ENCODE data around the gene OPCML. TPM values are rescaled to one million over a fixed set of nuclear protein-coding genes. Genes with fewer than 3 reads are reported as not detected.

The OPCML gene
- total RNA-seq, 1 donor from 2014 or later, result not detected

DNA sequence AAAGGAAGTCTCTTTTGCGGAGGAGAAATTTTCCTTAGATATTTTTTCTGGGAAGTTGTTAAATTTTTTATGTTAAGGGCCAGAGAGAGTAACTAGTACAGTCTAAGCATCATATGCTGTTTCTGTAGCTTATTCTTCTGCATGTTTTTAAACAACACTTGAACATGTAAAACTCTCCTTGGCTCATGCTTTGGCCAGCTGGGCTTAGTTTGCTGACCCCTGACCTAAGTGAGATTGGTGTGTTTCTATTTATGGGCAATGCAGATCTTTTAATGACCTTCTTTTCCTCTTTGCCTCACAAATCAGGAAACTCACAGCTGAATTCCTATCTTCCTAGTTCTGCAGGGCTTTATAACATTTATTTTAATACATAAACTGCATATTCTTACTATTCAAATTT is 942.5 kb downstream of the OPCML start:
- DNase-seq (no peak), ATAC-seq (ENCODE audit: low read depth) (no peak)
- no peaks in the 10 kb centered on the region for H3K4me1 Mint-ChIP-seq
- intact Hi-C loops (cut with micrococcal nuclease), result no loop called here
- H3K27me3 Mint-ChIP-seq, result no peaks in the 10 kb centered on the region
- no peak overlapping the region for H3K27ac Mint-ChIP-seq
- no peak overlapping the region for H3K4me3 Mint-ChIP-seq
- CTCF ChIA-PET, result no interaction called here
- H3K9me3 Mint-ChIP-seq, result peaks cover 6% of the 10 kb centered on the region
- TF ChIP-seq, protein P1, sequence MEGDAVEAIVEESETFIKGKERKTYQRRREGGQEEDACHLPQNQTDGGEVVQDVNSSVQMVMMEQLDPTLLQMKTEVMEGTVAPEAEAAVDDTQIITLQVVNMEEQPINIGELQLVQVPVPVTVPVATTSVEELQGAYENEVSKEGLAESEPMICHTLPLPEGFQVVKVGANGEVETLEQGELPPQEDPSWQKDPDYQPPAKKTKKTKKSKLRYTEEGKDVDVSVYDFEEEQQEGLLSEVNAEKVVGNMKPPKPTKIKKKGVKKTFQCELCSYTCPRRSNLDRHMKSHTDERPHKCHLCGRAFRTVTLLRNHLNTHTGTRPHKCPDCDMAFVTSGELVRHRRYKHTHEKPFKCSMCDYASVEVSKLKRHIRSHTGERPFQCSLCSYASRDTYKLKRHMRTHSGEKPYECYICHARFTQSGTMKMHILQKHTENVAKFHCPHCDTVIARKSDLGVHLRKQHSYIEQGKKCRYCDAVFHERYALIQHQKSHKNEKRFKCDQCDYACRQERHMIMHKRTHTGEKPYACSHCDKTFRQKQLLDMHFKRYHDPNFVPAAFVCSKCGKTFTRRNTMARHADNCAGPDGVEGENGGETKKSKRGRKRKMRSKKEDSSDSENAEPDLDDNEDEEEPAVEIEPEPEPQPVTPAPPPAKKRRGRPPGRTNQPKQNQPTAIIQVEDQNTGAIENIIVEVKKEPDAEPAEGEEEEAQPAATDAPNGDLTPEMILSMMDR (IDR thresholded peaks at IDR 0.05), result no peak
- POLR2A ChIA-PET, result no interaction called here
- no peaks in the 10 kb centered on the region for H3K36me3 Mint-ChIP-seq (ENCODE audit: low read depth)

DNA sequence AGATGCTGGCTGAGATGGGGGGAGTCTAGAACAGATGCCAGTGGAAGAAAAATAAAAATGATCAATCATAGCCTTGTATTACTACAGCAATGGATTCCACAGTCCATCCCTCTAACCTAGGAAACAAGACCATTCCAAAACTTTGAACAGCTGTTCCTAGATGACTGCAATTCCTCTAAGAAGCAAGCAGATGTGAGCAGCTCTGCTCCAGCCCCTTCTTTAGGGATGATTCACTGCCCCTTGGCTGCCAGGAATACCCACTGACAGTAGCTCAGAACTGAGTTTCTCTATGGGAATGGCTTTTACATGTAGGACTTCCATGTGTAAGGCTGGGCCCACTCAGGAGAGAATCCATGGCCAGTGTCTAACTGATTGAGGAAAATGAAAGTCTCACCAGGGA is 943.9 kb downstream of the OPCML start:
- H3K27me3 Mint-ChIP-seq, result no peaks in the 10 kb centered on the region
- ChIA-PET CTCF (no interaction called here), POLR2A (no interaction called here)
- H3K4me3 Mint-ChIP-seq, result no peak overlapping the region
- no peak for ATAC-seq (ENCODE audit: low read depth)
- no peak overlapping the region for H3K27ac Mint-ChIP-seq
- TF ChIP-seq, protein P1 (IDR thresholded peaks at IDR 0.05), result no peak
- intact Hi-C loops (cut with micrococcal nuclease), result no loop called here
- DNase-seq, result no peak
- no peaks in the 10 kb centered on the region for H3K4me1 Mint-ChIP-seq
- peaks cover 8% of the 10 kb centered on the region for H3K9me3 Mint-ChIP-seq
- no peaks in the 10 kb centered on the region for H3K36me3 Mint-ChIP-seq (ENCODE audit: low read depth)

DNA sequence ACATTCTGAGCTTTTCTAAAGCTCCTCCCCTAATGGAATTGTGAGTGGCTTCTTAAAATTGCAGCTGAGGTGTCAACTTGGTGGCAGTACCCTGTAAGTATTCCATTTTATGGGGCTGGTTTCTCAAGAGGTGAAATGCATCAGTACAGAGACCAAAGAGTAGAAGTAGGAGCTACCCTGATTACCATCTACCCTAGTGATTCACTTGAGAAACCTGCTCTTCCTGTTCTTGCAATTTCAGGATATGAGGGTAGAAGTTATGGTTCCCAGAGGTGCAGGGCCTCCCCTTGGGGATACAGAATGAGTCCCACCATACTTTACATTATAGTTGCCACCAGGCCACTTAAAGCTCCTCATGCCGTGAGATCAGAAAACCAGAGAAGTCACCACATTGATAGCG is 944.6 kb downstream of the OPCML start:
- DNase-seq (no peak), ATAC-seq (ENCODE audit: low read depth) (no peak)
- no peak overlapping the region for H3K4me3 Mint-ChIP-seq
- TF ChIP-seq, protein P1 (IDR thresholded peaks at IDR 0.05), result no peak
- intact Hi-C loops (cut with micrococcal nuclease), result no loop called here
- H3K9me3 Mint-ChIP-seq, result peaks cover 4% of the 10 kb centered on the region
- H3K27ac Mint-ChIP-seq, result no peak overlapping the region
- H3K27me3 Mint-ChIP-seq, result no peaks in the 10 kb centered on the region
- H3K36me3 Mint-ChIP-seq (ENCODE audit: low read depth), result no peaks in the 10 kb centered on the region
- no peaks in the 10 kb centered on the region for H3K4me1 Mint-ChIP-seq
- ChIA-PET CTCF (no interaction called here), POLR2A (no interaction called here)

DNA sequence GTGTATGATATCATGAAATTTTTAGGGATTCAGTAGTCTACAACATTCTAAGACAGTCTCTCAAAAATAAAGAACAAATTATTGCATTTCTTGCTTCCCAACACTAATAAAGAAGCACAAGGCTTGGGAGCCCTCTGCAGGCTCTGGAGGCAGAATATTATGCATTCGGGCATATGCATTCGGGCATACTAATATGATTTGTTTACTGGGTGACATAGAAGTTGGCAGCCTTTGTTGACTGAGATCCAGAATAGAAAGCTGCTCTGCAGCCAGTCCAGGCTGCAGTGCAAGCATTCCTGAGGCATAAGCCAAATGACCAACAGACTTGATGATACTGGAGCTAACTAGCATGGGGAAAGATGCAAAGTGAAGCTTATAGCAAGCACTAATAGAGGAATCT is 945.5 kb downstream of the OPCML start:
- ChIA-PET CTCF (no interaction called here), POLR2A (no interaction called here)
- Mint-ChIP-seq H3K27ac (no peak overlapping the region), H3K4me1 (no peaks in the 10 kb centered on the region), H3K27me3 (no peaks in the 10 kb centered on the region), H3K4me3 (no peak overlapping the region), H3K9me3 (peaks cover 1% of the 10 kb centered on the region), H3K36me3 (ENCODE audit: low read depth) (no peaks in the 10 kb centered on the region)
- intact Hi-C loops (cut with micrococcal nuclease), result no loop called here
- ATAC-seq (ENCODE audit: low read depth) (no peak), DNase-seq (no peak)
- TF ChIP-seq, protein P1 (IDR thresholded peaks at IDR 0.05), result no peak

DNA sequence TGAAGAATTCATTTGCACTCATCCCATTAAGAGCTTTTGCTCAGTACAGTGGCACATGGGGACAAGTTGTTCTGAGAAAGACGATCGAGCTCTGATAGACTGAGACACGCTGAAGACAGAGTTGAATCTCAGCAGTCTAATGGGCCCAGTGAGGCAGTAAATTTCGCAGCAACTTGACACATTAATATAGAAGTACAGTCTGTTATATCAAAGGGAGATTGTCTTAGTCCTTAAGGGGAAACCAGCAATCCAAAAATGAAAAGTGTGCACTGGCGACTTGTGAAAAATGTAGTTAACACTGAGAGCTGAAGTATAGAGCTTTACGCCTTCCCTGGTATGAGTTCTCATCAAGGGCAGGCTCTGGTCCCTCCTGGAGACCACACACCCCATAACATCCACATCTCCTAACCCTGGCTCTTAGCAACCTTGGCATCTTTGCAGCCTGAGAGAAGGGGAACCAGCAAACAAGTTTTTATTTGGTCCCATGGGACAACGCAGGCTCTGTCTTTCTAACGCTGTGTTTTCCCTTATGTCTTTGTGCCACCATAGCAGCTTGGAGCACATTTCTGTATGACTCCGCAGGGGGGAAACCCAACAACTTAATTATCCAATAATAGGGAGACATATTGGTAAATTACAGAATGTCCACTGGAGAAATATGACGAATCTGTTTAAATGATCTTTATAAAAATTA is 952.5 kb downstream of the OPCML start:
- no peak overlapping the region for H3K27ac Mint-ChIP-seq
- ATAC-seq (ENCODE audit: low read depth), result no peak

More for the DNA sequence above, 952.5 kb downstream of the OPCML start:
- CTCF ChIA-PET, result no interaction called here
- intact Hi-C loops (cut with micrococcal nuclease), result no loop called here
- Mint-ChIP-seq H3K9me3 (peaks cover 1% of the 10 kb centered on the region), H3K4me3 (no peak overlapping the region), H3K27me3 (no peaks in the 10 kb centered on the region), H3K36me3 (ENCODE audit: low read depth) (no peaks in the 10 kb centered on the region), H3K4me1 (no peaks in the 10 kb centered on the region)
- no peak for DNase-seq
- TF ChIP-seq, protein P1 (IDR thresholded peaks at IDR 0.05), result no peak
- POLR2A ChIA-PET, result no interaction called here

Data from activated B cell treated with CpG ODN at 0.5 μM for 24 hours (primary cell).